ENCODE measurements around the gene TTC23. TPM values are rescaled to one million over a fixed set of nuclear protein-coding genes. Genes with fewer than 3 reads are reported as not detected.

Gene TTC23
- total RNA-seq, 1 donor = 21.7 TPM

DNA sequence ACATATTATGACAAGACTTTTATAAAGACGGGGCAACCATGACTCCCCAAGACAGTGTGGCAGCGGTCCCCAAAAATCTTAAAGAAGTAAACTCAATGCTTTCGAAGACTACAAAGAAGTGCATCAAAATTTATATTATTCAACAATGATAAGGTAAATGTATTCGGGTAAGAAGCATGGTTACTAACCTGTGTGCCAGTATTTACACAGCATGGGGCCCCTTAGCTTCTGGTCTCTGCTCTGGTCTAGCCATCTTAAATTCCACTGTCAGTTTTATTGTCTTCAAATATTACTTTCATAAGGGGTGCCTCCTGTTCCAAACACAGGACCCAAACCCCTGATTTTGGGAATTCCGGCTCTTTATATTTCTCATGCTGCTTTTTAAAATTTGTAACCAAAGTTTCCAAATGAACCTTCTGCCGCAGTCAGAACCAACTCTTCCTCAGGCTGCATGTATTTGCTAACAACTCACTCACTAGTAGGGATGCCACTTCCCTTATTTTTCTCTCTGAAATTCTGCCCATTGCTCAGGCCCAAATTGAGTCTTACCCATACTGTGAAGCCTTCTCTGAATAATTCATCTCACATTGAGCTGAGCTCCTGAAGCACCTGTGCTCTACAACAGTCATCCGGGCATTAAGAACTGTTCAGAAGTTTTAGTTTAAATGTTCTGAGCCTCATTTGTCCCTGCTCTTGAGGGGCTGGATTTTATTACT lies 1.2 kb downstream of the TTC23 start:
- TF ChIP-seq, protein P1, sequence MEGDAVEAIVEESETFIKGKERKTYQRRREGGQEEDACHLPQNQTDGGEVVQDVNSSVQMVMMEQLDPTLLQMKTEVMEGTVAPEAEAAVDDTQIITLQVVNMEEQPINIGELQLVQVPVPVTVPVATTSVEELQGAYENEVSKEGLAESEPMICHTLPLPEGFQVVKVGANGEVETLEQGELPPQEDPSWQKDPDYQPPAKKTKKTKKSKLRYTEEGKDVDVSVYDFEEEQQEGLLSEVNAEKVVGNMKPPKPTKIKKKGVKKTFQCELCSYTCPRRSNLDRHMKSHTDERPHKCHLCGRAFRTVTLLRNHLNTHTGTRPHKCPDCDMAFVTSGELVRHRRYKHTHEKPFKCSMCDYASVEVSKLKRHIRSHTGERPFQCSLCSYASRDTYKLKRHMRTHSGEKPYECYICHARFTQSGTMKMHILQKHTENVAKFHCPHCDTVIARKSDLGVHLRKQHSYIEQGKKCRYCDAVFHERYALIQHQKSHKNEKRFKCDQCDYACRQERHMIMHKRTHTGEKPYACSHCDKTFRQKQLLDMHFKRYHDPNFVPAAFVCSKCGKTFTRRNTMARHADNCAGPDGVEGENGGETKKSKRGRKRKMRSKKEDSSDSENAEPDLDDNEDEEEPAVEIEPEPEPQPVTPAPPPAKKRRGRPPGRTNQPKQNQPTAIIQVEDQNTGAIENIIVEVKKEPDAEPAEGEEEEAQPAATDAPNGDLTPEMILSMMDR (IDR thresholded peaks at IDR 0.05; ENCODE audit: extremely low read depth, low read depth, low read length) = no peak
- Histone ChIP-seq H2AFZ (ENCODE audit: low read length) (peak overlapping the region; percentile 9), H3K4me3 (ENCODE audit: insufficient read depth, low read length) (peak overlapping the region; percentile 76), H3K27ac (ENCODE audit: low read depth, low read length) (peak overlapping the region; percentile 92), H3K4me2 (ENCODE audit: insufficient read depth, low read length) (peak overlapping the region; percentile 97), H3K27me3 (ENCODE audit: insufficient read depth, low read length) (no peaks in the 10 kb centered on the region), H4K20me1 (ENCODE audit: insufficient read depth, low read length) (no peaks in the 10 kb centered on the region), H3K9me3 (ENCODE audit: low read depth, low read length) (no peaks in the 10 kb centered on the region), H3K36me3 (ENCODE audit: insufficient read depth, low read length) (peaks cover 3% of the 10 kb centered on the region), H3K79me2 (ENCODE audit: insufficient read depth, low read length) (peaks cover 43% of the 10 kb centered on the region), H3K4me1 (ENCODE audit: insufficient read depth, low read length) (peaks cover 33% of the 10 kb centered on the region)
- no peak for DNase-seq (ENCODE audit: insufficient read length, low spot score, missing footprints)

DNA sequence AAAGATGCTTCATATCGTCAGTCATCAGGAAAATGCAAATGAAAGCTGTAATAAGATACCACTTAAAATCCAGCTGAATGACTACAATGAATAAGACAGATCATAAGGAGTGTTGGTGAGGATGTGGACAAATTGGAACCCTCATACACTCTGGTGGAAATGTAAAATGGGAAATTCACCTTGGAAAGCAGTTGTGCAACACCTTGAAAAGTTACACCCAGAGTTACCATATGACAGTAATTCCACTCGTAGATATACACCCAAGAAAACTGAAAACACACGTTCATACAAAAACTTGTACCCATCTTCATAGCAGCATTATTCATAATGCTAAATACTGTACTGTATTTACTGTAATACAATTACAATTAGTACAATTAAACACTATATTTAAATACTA lies 2.3 kb downstream of the TTC23 start:
- peaks cover 45% of the 10 kb centered on the region for H3K79me2 ChIP-seq (ENCODE audit: insufficient read depth, low read length)
- H2AFZ ChIP-seq (ENCODE audit: low read length) = no peak overlapping the region
- H3K27ac ChIP-seq (ENCODE audit: low read depth, low read length) = no peak overlapping the region
- H3K9me3 ChIP-seq (ENCODE audit: low read depth, low read length) = no peaks in the 10 kb centered on the region
- peak overlapping the region; percentile 16 for H3K4me2 ChIP-seq (ENCODE audit: insufficient read depth, low read length)
- DNase-seq (ENCODE audit: insufficient read length, low spot score, missing footprints) = no peak
- no peaks in the 10 kb centered on the region for H4K20me1 ChIP-seq (ENCODE audit: insufficient read depth, low read length)
- peaks cover 27% of the 10 kb centered on the region for H3K4me1 ChIP-seq (ENCODE audit: insufficient read depth, low read length)
- peaks cover 3% of the 10 kb centered on the region for H3K36me3 ChIP-seq (ENCODE audit: insufficient read depth, low read length)
- TF ChIP-seq, protein P1 (IDR thresholded peaks at IDR 0.05; ENCODE audit: extremely low read depth, low read depth, low read length) = no peak
- no peaks in the 10 kb centered on the region for H3K27me3 ChIP-seq (ENCODE audit: insufficient read depth, low read length)
- no peak overlapping the region for H3K4me3 ChIP-seq (ENCODE audit: insufficient read depth, low read length)

DNA sequence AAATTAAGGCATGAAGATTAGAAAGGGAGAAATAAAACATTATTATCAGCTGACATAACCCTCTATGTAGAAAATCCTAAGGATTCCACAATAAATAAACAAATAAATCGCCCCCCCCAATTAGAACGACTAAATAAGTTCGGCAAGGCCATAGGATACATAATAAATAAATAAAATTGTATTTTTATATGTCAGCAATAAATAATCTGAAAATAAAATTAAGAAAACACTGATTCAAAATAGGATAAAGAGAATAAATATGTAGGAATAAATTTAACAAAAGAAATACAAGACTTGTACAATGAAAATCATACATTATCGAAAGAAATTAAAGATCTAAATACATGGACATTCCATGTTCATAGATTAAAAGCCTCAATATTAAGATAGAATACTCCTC lies 5.1 kb downstream of the TTC23 start:
- no peak overlapping the region for H3K4me2 ChIP-seq (ENCODE audit: insufficient read depth, low read length)
- no peak overlapping the region for H2AFZ ChIP-seq (ENCODE audit: low read length)
- peaks cover 14% of the 10 kb centered on the region for H3K36me3 ChIP-seq (ENCODE audit: insufficient read depth, low read length)
- TF ChIP-seq, protein P1 (IDR thresholded peaks at IDR 0.05; ENCODE audit: extremely low read depth, low read depth, low read length) = no peak
- no peak overlapping the region for H3K4me3 ChIP-seq (ENCODE audit: insufficient read depth, low read length)
- H3K27me3 ChIP-seq (ENCODE audit: insufficient read depth, low read length) = no peaks in the 10 kb centered on the region
- H3K27ac ChIP-seq (ENCODE audit: low read depth, low read length) = no peak overlapping the region
- H4K20me1 ChIP-seq (ENCODE audit: insufficient read depth, low read length) = no peaks in the 10 kb centered on the region
- peaks cover 17% of the 10 kb centered on the region for H3K4me1 ChIP-seq (ENCODE audit: insufficient read depth, low read length)
- no peaks in the 10 kb centered on the region for H3K9me3 ChIP-seq (ENCODE audit: low read depth, low read length)
- DNase-seq (ENCODE audit: insufficient read length, low spot score, missing footprints) = no peak
- peaks cover 58% of the 10 kb centered on the region for H3K79me2 ChIP-seq (ENCODE audit: insufficient read depth, low read length)

DNA sequence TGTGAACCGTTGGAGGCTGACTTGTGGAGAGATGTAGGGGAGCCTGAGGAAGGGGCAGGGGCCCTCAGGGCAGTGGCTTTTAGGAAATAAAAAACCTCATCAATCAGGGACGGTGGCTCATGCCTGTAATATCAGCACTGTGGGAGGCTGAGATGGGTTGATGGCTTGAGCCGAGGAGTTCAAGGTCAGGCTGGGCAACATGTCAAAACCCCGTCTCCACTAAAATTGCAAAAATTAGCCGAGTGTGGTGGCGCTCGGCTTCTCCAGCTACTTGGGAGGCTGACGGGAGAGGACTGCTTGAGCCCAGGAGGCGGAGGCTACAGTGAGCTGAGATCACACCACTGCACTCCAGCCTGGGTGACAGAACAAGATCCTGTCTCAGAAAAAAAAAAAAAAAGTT lies 7.6 kb downstream of the TTC23 start:
- Histone ChIP-seq H3K4me1 (ENCODE audit: insufficient read depth, low read length) (peaks cover 6% of the 10 kb centered on the region), H3K4me3 (ENCODE audit: insufficient read depth, low read length) (no peak overlapping the region), H3K27me3 (ENCODE audit: insufficient read depth, low read length) (no peaks in the 10 kb centered on the region), H3K79me2 (ENCODE audit: insufficient read depth, low read length) (peaks cover 41% of the 10 kb centered on the region), H3K27ac (ENCODE audit: low read depth, low read length) (no peak overlapping the region), H2AFZ (ENCODE audit: low read length) (no peak overlapping the region), H3K4me2 (ENCODE audit: insufficient read depth, low read length) (no peak overlapping the region), H3K9me3 (ENCODE audit: low read depth, low read length) (no peaks in the 10 kb centered on the region), H4K20me1 (ENCODE audit: insufficient read depth, low read length) (peaks cover 2% of the 10 kb centered on the region), H3K36me3 (ENCODE audit: insufficient read depth, low read length) (peaks cover 14% of the 10 kb centered on the region)
- TF ChIP-seq, protein P1 (IDR thresholded peaks at IDR 0.05; ENCODE audit: extremely low read depth, low read depth, low read length) = no peak
- no peak for DNase-seq (ENCODE audit: insufficient read length, low spot score, missing footprints)

Data from osteoblast (primary cell).